Measurements from ENCODE around the gene SLC25A47.

The SLC25A47 gene

DNA sequence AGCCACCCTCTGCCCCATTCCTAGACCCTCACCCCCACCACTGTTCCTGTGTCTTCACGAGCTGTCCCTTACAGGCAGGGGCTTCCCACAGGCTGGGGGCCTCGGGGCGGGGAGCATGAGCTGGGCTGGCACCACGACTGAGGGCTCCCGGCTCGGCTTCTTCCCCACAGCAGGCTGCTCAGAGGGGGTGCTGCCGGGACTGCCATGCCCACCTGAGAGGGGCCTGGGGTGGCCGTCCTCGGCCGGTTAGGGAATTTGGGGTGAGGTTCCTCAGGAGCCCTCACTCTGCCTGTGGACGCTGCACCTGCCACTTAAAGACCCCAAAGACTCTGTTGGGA is 6.8 kb downstream of the SLC25A47 start:
- no peaks in the 10 kb centered on the region for H4K20me1 ChIP-seq (ENCODE audit: insufficient read depth)
- H3K9ac ChIP-seq: no peak overlapping the region
- no peak overlapping the region for H3K4me2 ChIP-seq
- TF ChIP-seq, protein P1, sequence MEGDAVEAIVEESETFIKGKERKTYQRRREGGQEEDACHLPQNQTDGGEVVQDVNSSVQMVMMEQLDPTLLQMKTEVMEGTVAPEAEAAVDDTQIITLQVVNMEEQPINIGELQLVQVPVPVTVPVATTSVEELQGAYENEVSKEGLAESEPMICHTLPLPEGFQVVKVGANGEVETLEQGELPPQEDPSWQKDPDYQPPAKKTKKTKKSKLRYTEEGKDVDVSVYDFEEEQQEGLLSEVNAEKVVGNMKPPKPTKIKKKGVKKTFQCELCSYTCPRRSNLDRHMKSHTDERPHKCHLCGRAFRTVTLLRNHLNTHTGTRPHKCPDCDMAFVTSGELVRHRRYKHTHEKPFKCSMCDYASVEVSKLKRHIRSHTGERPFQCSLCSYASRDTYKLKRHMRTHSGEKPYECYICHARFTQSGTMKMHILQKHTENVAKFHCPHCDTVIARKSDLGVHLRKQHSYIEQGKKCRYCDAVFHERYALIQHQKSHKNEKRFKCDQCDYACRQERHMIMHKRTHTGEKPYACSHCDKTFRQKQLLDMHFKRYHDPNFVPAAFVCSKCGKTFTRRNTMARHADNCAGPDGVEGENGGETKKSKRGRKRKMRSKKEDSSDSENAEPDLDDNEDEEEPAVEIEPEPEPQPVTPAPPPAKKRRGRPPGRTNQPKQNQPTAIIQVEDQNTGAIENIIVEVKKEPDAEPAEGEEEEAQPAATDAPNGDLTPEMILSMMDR (conservative IDR thresholded peaks at IDR 0.05; ENCODE audit: low read depth, low read length): no peak
- H3K27ac ChIP-seq: no peak overlapping the region
- no peaks in the 10 kb centered on the region for H3K4me1 ChIP-seq (ENCODE audit: low read depth, poor library complexity, severe bottlenecking)
- H2AFZ ChIP-seq (ENCODE audit: low read depth): no peak overlapping the region
- no peak overlapping the region for H3K4me3 ChIP-seq (IDR thresholded peaks at IDR 0.05; ENCODE audit: insufficient read depth, low read depth, low read length)
- no peaks in the 10 kb centered on the region for H3K36me3 ChIP-seq (ENCODE audit: insufficient read depth)
- no peaks in the 10 kb centered on the region for H3K27me3 ChIP-seq (ENCODE audit: insufficient read depth, low read depth)
- no peaks in the 10 kb centered on the region for H3K79me2 ChIP-seq (ENCODE audit: insufficient read depth, low read depth)

- Histone ChIP-seq H2AFZ (ENCODE audit: low read depth) (no peak overlapping the region), H3K4me2 (no peak overlapping the region), H3K27me3 (ENCODE audit: insufficient read depth, low read depth) (no peaks in the 10 kb centered on the region), H3K4me1 (ENCODE audit: low read depth, poor library complexity, severe bottlenecking) (no peaks in the 10 kb centered on the region), H3K27ac (no peak overlapping the region), H3K36me3 (ENCODE audit: insufficient read depth) (no peaks in the 10 kb centered on the region), H3K79me2 (ENCODE audit: insufficient read depth, low read depth) (no peaks in the 10 kb centered on the region), H3K9ac (no peak overlapping the region), H4K20me1 (ENCODE audit: insufficient read depth) (no peaks in the 10 kb centered on the region), H3K4me3 (IDR thresholded peaks at IDR 0.05; ENCODE audit: insufficient read depth, low read depth, low read length) (no peak overlapping the region)
- TF ChIP-seq, protein P1 (conservative IDR thresholded peaks at IDR 0.05; ENCODE audit: low read depth, low read length): no peak
Observed at GRCh38 chr14:100330388-100330931, 7.3 kb downstream of the SLC25A47 start.

GRCh38 chr14:100332071-100332639 is 9.0 kb downstream of the SLC25A47 start:
- Histone ChIP-seq H3K9ac (no peak overlapping the region), H3K4me3 (IDR thresholded peaks at IDR 0.05; ENCODE audit: insufficient read depth, low read depth, low read length) (no peak overlapping the region), H3K27ac (no peak overlapping the region), H3K79me2 (ENCODE audit: insufficient read depth, low read depth) (no peaks in the 10 kb centered on the region), H4K20me1 (ENCODE audit: insufficient read depth) (no peaks in the 10 kb centered on the region), H3K36me3 (ENCODE audit: insufficient read depth) (no peaks in the 10 kb centered on the region), H3K27me3 (ENCODE audit: insufficient read depth, low read depth) (no peaks in the 10 kb centered on the region), H2AFZ (ENCODE audit: low read depth) (no peak overlapping the region), H3K4me2 (no peak overlapping the region), H3K4me1 (ENCODE audit: low read depth, poor library complexity, severe bottlenecking) (no peaks in the 10 kb centered on the region)
- TF ChIP-seq, protein P1 (conservative IDR thresholded peaks at IDR 0.05; ENCODE audit: low read depth, low read length): no peak

- H3K4me1 ChIP-seq (ENCODE audit: low read depth, poor library complexity, severe bottlenecking): no peaks in the 10 kb centered on the region
- H4K20me1 ChIP-seq (ENCODE audit: insufficient read depth): no peaks in the 10 kb centered on the region
- no peak overlapping the region for H3K9ac ChIP-seq
- no peak overlapping the region for H3K4me2 ChIP-seq
- no peak overlapping the region for H3K4me3 ChIP-seq (IDR thresholded peaks at IDR 0.05; ENCODE audit: insufficient read depth, low read depth, low read length)
- no peaks in the 10 kb centered on the region for H3K79me2 ChIP-seq (ENCODE audit: insufficient read depth, low read depth)
- no peak overlapping the region for H2AFZ ChIP-seq (ENCODE audit: low read depth)
- TF ChIP-seq, protein P1 (conservative IDR thresholded peaks at IDR 0.05; ENCODE audit: low read depth, low read length): no peak
- H3K27ac ChIP-seq: no peak overlapping the region
- no peaks in the 10 kb centered on the region for H3K27me3 ChIP-seq (ENCODE audit: insufficient read depth, low read depth)
- H3K36me3 ChIP-seq (ENCODE audit: insufficient read depth): no peaks in the 10 kb centered on the region
Observed at GRCh38 chr14:100332797-100333196, 9.7 kb downstream of the SLC25A47 start.

Measured in KMS-11 (cell line).